SK-N-SH (cell line): ENCODE data around the gene DCUN1D5. TPM values are rescaled to one million over a fixed set of nuclear protein-coding genes. Genes with fewer than 3 reads are reported as not detected.

Source experiments
- CTCF ChIA-PET: fragments of 300-600, 350-600 bp; formaldehyde crosslinking; extraction: SDS; loops from one replicate; lab custom pipeline; 2021; lab: Yijun Ruan, JAX
- POLR2A ChIA-PET: fragments of 350-600 bp; sonication (Branson Sonifier 250); formaldehyde crosslinking; extraction: SDS; loops from one replicate; lab custom pipeline; 2020; ENCODE audit warnings: antibody characterized with exemption, inconsistent platforms; lab: Yijun Ruan, JAX
- DNase-seq: peaks from one replicate; pipeline ENCODE4 v3.0.0; 2012
- H2AFZ ChIP-seq: fragments of 200-600 bp; sonication (generic); 2 replicates; pipeline ENCODE4 v1.8.1; 2016; ENCODE audit warnings: antibody characterized with exemption, mild to moderate bottlenecking, low read depth
- H3F3A ChIP-seq: fragments of 200-600 bp; sonication (generic); replicated peaks from 2 replicates; pipeline ENCODE3; 2016; ENCODE audit warnings: antibody characterized with exemption, mild to moderate bottlenecking; ENCODE audit not compliant: insufficient read depth
- H3K27ac ChIP-seq, 2 experiments: fragments of 200-500 bp in 1 of 2; fragments of 200-600 bp in 1 of 2; sonication (Bioruptor generic) in 1 of 2; sonication (generic), shearing (Covaris generic) in 1 of 2; 2 replicates each; pipeline versions ENCODE4 v1.5.1 to v1.6.1; 2014 to 2016; ENCODE audit warnings: low read depth in 2 of 2, inconsistent platforms in 1 of 2, low read length in 1 of 2, mild to moderate bottlenecking in 1 of 2, mixed read lengths in 1 of 2
- H3K27me3 ChIP-seq: fragments of 200-600 bp; sonication (generic), shearing (Covaris generic); 2 replicates; pipeline ENCODE4 v1.6.1; 2016; ENCODE audit warnings: mixed run types; ENCODE audit not compliant: insufficient read depth
- H3K36me3 ChIP-seq, 2 experiments: fragments of 200-500 bp in 1 of 2; fragments of 200-600 bp in 1 of 2; sonication (Bioruptor generic) in 1 of 2; sonication (generic) in 1 of 2; replicated peaks in 1 of 2; 2 replicates each; pipeline versions ENCODE3 to v1.5.1; 2014 to 2016; ENCODE audit warnings: low read length in 1 of 2, mild to moderate bottlenecking in 1 of 2; ENCODE audit not compliant: insufficient read depth in 2 of 2, control insufficient read depth in 1 of 2
- H3K4me1 ChIP-seq, 2 experiments: fragments of 200-500 bp in 1 of 2; fragments of 200-600 bp in 1 of 2; sonication (Bioruptor generic) in 1 of 2; sonication (generic), shearing (Covaris generic) in 1 of 2; 2 replicates each; pipeline versions ENCODE4 v1.5.1 to v1.6.1; 2014 to 2016; ENCODE audit warnings: low read depth in 1 of 2, low read length in 1 of 2, mixed run types in 1 of 2; ENCODE audit not compliant: insufficient read depth in 2 of 2, control insufficient read depth in 1 of 2
- H3K4me2 ChIP-seq: fragments of 200-600 bp; sonication (generic), shearing (Covaris generic); 2 replicates; pipeline ENCODE4 v1.6.1; 2017; ENCODE audit warnings: mixed run types
- H3K4me3 ChIP-seq, 2 experiments: fragments of 200-500 bp in 1 of 2; fragments of 200-600 bp in 1 of 2; sonication (Bioruptor generic) in 1 of 2; sonication (generic), shearing (Covaris generic) in 1 of 2; 2 replicates each; pipeline versions ENCODE4 v1.5.1 to v1.8.1; 2014 to 2016; ENCODE audit warnings: low read depth in 2 of 2, inconsistent platforms in 1 of 2, low read length in 1 of 2, mild to moderate bottlenecking in 1 of 2, mixed read lengths in 1 of 2, moderate library complexity in 1 of 2
- H3K79me2 ChIP-seq: fragments of 200-600 bp; sonication (generic); 2 replicates; pipeline ENCODE4 v1.8.1; 2017; ENCODE audit warnings: mild to moderate bottlenecking; ENCODE audit not compliant: insufficient read depth
- H3K9ac ChIP-seq: fragments of 200-600 bp; sonication (generic); 2 replicates; pipeline ENCODE4 v1.6.1; 2017; ENCODE audit warnings: mixed run types
- H3K9me2 ChIP-seq: fragments of 200-600 bp; sonication (generic); 2 replicates; pipeline ENCODE4 v1.6.1; 2017; ENCODE audit warnings: mixed run types
- H3K9me3 ChIP-seq: fragments of 200-600 bp; sonication (generic); 2 replicates; pipeline ENCODE4 v1.6.1; 2017; ENCODE audit warnings: mixed run types, mild to moderate bottlenecking, moderate library complexity
- H4K20me1 ChIP-seq: fragments of 200-600 bp; sonication (generic); 2 replicates; pipeline ENCODE4 v1.6.1; 2017; ENCODE audit warnings: mild to moderate bottlenecking, mixed run types; ENCODE audit not compliant: insufficient read depth
- CHD2 ChIP-seq: fragments of 150-350 bp; IDR thresholded peaks from 2 replicates; pipeline ENCODE4 v1.6.1; 2018; ENCODE audit warnings: low read length; ENCODE audit not compliant: partially characterized antibody
- ELF1 ChIP-seq: IDR thresholded peaks from 2 replicates; pipeline ENCODE4 v1.4.0; 2012
- FOXJ3 ChIP-seq: sonication (generic); formaldehyde crosslinking; IDR thresholded peaks from 2 replicates; pipeline ENCODE4 v1.5.1; 2020; ENCODE audit warnings: mild to moderate bottlenecking, missing genetic modification reagents
- GABPA ChIP-seq: IDR thresholded peaks from 2 replicates; pipeline ENCODE4 v1.4.0; 2012; ENCODE audit warnings: low read depth, mild to moderate bottlenecking
- JUND ChIP-seq: IDR thresholded peaks from 2 replicates; pipeline ENCODE4 v1.4.0; 2012
- MEF2A ChIP-seq: IDR thresholded peaks from 2 replicates; pipeline ENCODE4 v1.4.0; 2012; ENCODE audit warnings: low read depth, borderline replicate concordance
- NRF1 ChIP-seq: IDR thresholded peaks from 2 replicates; pipeline ENCODE4 v1.6.1; 2012; ENCODE audit warnings: low read depth, mild to moderate bottlenecking, low read length
- RAD21 ChIP-seq: IDR thresholded peaks from 2 replicates; pipeline ENCODE4 v1.6.1; 2012; ENCODE audit warnings: mild to moderate bottlenecking, low read length
- RCOR1 ChIP-seq: fragments of 150-350 bp; IDR thresholded peaks from 2 replicates; pipeline ENCODE4 v1.6.1; 2017; ENCODE audit warnings: antibody characterized with exemption, low read length
- TAF1 ChIP-seq: IDR thresholded peaks from 2 replicates; pipeline ENCODE4 v1.6.1; 2012; ENCODE audit warnings: low read depth, mild to moderate bottlenecking, low read length, moderate library complexity, borderline replicate concordance
- WGBS: methylation state at CpG from one replicate; pipeline ENCODE4 v1.1.6; 2017; ENCODE audit warnings: low lambda C conversion rate; 5-methylcytosine and 5-hydroxymethylcytosine counted together
- polyA plus RNA-seq, 3 experiments: library from polyadenylated mRNA; depleted of rRNA; stranded (reverse); fragments of >200 nt; gene quantifications; 2 replicates each; pipeline ENCODE4 v1.2.3, GENCODE V29; 2012
- TF ChIP-seq, protein P1 (sequence below): IDR thresholded peaks from 2 replicates; pipeline ENCODE4 v1.4.0; 2012; ENCODE audit warnings: low read depth, borderline replicate concordance
- TF ChIP-seq, protein P2 (sequence below): IDR thresholded peaks from 2 replicates; pipeline ENCODE4 v1.6.1; 2012; ENCODE audit warnings: mild to moderate bottlenecking, low read depth, low read length, moderate library complexity

The DCUN1D5 gene
- polyA plus RNA-seq, 1 of the 3 experiments (the other 2 are of a cell fraction), result 33.1 TPM

DNA sequence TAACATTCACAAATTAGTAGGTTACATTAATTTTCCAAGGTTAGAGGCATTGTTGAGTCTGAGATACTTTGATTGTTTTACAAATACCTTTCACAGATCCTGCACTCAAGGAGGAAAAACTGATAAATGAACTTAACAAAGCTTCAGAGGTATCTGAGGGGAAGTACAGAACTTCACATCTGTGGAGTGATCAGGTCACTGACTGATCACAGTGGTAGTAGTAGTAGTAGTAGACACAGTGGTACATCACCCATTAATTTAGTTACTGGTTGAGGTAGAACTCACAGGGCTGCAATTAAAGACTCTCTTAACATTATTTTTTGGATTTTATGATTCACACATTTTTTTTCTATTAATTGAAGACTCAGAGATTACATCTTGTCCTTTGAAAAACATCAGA lies 56.7 kb downstream of the DCUN1D5 start:
- Histone ChIP-seq H3K27me3 (no peaks in the 10 kb centered on the region), H3F3A (peaks cover 6% of the 10 kb centered on the region), H3K27ac (no peak overlapping the region), H3K4me2 (no peak overlapping the region), H2AFZ (no peak overlapping the region), H3K4me1 (peaks cover 0 to 4% of the 10 kb centered on the region in 2 experiments; a peak in 2 of 4 replicates), H3K9ac (no peak overlapping the region), H4K20me1 (no peaks in the 10 kb centered on the region), H3K36me3 (no peaks in the 10 kb centered on the region), H3K9me2 (no peaks in the 10 kb centered on the region), H3K9me3 (no peaks in the 10 kb centered on the region), H3K79me2 (no peaks in the 10 kb centered on the region), H3K4me3 (no peak overlapping the region)
- CTCF ChIA-PET, result interaction anchor here (1.4 to 2.5 kb wide), 4 partner anchors 13 to 74 kb away, joined by 3 to 15 read pairs (median 10); partner anchors contain the start of gene DYNC2H1
- TF ChIP-seq, protein P1, sequence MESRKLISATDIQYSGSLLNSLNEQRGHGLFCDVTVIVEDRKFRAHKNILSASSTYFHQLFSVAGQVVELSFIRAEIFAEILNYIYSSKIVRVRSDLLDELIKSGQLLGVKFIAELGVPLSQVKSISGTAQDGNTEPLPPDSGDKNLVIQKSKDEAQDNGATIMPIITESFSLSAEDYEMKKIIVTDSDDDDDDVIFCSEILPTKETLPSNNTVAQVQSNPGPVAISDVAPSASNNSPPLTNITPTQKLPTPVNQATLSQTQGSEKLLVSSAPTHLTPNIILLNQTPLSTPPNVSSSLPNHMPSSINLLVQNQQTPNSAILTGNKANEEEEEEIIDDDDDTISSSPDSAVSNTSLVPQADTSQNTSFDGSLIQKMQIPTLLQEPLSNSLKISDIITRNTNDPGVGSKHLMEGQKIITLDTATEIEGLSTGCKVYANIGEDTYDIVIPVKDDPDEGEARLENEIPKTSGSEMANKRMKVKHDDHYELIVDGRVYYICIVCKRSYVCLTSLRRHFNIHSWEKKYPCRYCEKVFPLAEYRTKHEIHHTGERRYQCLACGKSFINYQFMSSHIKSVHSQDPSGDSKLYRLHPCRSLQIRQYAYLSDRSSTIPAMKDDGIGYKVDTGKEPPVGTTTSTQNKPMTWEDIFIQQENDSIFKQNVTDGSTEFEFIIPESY, result no peak
- POLR2A ChIA-PET, result no interaction called here
- DNase-seq, result no peak

DNA sequence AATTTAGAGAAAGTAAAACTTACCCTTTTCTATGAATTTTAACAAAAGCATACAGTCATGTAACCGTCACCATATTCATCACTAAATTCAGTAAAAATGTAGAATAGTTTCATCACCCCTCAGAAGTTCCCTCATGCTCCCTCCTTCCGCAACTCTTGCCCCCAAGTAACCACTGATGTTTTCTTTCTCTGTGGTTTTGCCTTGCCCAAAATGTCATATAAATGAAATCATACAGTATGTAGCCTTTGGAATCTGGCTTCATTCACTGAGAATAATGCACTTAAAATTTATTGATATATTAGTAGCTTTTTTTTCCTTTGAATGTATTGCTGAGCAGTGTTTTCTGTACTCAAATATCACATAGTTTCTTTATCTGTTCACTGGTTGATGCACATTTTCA lies 60.1 kb downstream of the DCUN1D5 start:
- DNase-seq, result no peak
- H3K79me2 ChIP-seq, result no peaks in the 10 kb centered on the region
- no peaks in the 10 kb centered on the region for H3K27me3 ChIP-seq
- H2AFZ ChIP-seq, result 0 out of 2 replicates have a peak overlapping the region, but pooled peaks have one; percentile 58
- TF ChIP-seq CHD2 (no peak), MEF2A (no peak), NRF1 (no peak), RCOR1 (no peak), RAD21 (no peak), ELF1 (no peak), GABPA (no peak), FOXJ3 (CRISPR knock-in tag) (no peak), TAF1 (no peak), JUND (no peak)
- TF ChIP-seq, protein P2, sequence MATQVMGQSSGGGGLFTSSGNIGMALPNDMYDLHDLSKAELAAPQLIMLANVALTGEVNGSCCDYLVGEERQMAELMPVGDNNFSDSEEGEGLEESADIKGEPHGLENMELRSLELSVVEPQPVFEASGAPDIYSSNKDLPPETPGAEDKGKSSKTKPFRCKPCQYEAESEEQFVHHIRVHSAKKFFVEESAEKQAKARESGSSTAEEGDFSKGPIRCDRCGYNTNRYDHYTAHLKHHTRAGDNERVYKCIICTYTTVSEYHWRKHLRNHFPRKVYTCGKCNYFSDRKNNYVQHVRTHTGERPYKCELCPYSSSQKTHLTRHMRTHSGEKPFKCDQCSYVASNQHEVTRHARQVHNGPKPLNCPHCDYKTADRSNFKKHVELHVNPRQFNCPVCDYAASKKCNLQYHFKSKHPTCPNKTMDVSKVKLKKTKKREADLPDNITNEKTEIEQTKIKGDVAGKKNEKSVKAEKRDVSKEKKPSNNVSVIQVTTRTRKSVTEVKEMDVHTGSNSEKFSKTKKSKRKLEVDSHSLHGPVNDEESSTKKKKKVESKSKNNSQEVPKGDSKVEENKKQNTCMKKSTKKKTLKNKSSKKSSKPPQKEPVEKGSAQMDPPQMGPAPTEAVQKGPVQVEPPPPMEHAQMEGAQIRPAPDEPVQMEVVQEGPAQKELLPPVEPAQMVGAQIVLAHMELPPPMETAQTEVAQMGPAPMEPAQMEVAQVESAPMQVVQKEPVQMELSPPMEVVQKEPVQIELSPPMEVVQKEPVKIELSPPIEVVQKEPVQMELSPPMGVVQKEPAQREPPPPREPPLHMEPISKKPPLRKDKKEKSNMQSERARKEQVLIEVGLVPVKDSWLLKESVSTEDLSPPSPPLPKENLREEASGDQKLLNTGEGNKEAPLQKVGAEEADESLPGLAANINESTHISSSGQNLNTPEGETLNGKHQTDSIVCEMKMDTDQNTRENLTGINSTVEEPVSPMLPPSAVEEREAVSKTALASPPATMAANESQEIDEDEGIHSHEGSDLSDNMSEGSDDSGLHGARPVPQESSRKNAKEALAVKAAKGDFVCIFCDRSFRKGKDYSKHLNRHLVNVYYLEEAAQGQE, result no peak
- H3K9me2 ChIP-seq, result no peaks in the 10 kb centered on the region
- WGBS, result 90% methylated on average over 2 of the region's 2 CpGs
- CTCF ChIA-PET, result no interaction called here
- H4K20me1 ChIP-seq, result no peaks in the 10 kb centered on the region
- peaks cover 7% of the 10 kb centered on the region for H3F3A ChIP-seq
- H3K4me2 ChIP-seq, result no peak overlapping the region
- no peak overlapping the region for H3K4me3 ChIP-seq
- H3K36me3 ChIP-seq, result no peaks in the 10 kb centered on the region
- POLR2A ChIA-PET, result no interaction called here
- H3K9ac ChIP-seq, result no peak overlapping the region
- H3K4me1 ChIP-seq, result peaks cover 0 to 4% of the 10 kb centered on the region in 2 experiments; a peak in 2 of 4 replicates
- no peak overlapping the region for H3K27ac ChIP-seq
- no peaks in the 10 kb centered on the region for H3K9me3 ChIP-seq
